Hair follicular keratinocyte (primary cell): ENCODE measurements around the gene RAPGEF5. TPM values are rescaled to one million over a fixed set of nuclear protein-coding genes. Genes with fewer than 3 reads are reported as not detected.

Experiments used
- total RNA-seq: library from RNA; depleted of rRNA; stranded (reverse); fragments of >200 nt; gene quantifications from 2 replicates; pipeline ENCODE4 v1.2.3, GENCODE V29; 2015

Gene RAPGEF5, protein sequence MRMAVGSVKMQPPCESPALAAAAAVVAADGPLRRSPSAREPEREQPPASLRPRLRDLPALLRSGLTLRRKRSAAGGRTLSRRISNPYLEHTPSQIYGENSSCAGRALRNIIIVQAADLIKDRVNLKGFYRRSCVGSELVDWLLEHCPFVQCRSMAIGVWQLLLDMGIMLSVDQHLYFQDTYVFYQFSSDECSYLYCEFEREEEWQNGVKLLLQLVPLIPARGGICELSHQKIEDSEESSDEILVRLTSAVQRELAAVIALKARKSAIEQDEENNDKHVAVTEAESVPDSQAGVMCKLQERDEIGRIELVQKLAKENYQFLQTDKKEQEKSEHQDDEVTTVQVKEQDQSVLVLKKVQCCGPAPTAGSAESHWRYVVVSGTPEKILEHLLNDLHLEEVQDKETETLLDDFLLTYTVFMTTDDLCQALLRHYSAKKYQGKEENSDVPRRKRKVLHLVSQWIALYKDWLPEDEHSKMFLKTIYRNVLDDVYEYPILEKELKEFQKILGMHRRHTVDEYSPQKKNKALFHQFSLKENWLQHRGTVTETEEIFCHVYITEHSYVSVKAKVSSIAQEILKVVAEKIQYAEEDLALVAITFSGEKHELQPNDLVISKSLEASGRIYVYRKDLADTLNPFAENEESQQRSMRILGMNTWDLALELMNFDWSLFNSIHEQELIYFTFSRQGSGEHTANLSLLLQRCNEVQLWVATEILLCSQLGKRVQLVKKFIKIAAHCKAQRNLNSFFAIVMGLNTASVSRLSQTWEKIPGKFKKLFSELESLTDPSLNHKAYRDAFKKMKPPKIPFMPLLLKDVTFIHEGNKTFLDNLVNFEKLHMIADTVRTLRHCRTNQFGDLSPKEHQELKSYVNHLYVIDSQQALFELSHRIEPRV
- 5.8 and 7.6 TPM in 2 replicates for total RNA-seq

DNA sequence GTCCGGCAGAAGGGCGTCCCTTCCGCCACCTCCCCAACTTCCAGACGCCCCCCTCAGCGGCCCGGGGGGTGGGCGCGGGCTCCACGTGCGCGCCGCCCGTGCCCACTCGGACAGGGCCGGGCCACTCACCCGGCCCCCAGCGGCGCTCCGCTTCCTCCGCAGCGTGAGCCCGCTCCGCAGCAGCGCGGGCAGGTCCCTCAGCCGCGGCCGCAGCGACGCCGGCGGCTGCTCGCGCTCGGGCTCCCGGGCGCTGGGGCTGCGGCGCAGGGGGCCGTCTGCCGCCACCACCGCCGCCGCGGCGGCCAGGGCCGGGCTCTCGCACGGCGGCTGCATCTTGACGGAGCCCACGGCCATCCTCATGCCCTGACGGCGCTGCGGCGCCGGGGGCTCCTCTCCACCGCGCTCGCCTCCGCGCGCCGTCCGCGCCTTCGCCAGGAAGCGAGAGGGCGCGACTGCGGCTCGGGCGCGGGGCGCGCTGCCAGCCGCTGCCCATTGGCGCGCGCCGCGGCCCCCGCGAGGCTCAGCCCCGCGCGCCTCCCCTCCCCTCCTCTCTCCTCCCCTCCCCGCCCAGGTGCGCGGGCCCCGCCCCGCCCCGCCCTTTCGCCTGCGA, at the start of gene RAPGEF5:
TSS of gene RAPGEF5 (minus strand) at position 454 of the 610 bp plus-strand sequence. CDS start at position 360, 94 bp downstream.

Other genes starting within 250 kb of the RAPGEF5 start
- 6.6 and 12.1 TPM in 2 replicates for gene STEAP1B, start 143.0 kb upstream of the RAPGEF5 start, total RNA-seq